OCI-LY1 (cell line): Measurements from ENCODE around the gene CDC73.

ENCODE experiments used
- CTCF ChIP-seq: fragments of 200-600 bp; sonication (generic), shearing (Covaris generic); IDR thresholded peaks from 2 replicates; pipeline ENCODE4 v1.5.1; 2017; ENCODE audit warnings: mild to moderate bottlenecking, antibody characterized with exemption, low read length, moderate library complexity, mixed read lengths
- EZH2 ChIP-seq: fragments of 200-600 bp; sonication (generic), shearing (Covaris generic); IDR thresholded peaks from 2 replicates; pipeline ENCODE4 v1.8.0; 2017; ENCODE audit warnings: borderline replicate concordance, mixed run types, mild to moderate bottlenecking, antibody characterized with exemption, low read length, moderate library complexity, mixed read lengths

GRCh38 chr1:193140254-193140653, 18.4 kb downstream of the CDC73 start:
- no peak for TF ChIP-seq CTCF
- no peak for TF ChIP-seq EZH2
